Skeletal muscle tissue (tissue), 4 donors: ENCODE data around the gene PPP1R1C. TPM values are rescaled to one million over a fixed set of nuclear protein-coding genes. Genes with fewer than 3 reads are reported as not detected.
A peak's percentile ranks its signal among the peaks of the same experiment; 100 is the strongest.

Source experiments
- H3K27ac ChIP-seq: one replicate; pipeline ENCODE4 v1.7.0; 2013; ENCODE audit warnings: mild to moderate bottlenecking, low read depth, low read length, inconsistent platforms
- H3K27me3 ChIP-seq, 3 donors: one replicate each; pipeline ENCODE4 v1.7.0; 2013; ENCODE audit warnings: low read length in 3 of 3; ENCODE audit not compliant: control insufficient read depth in 3 of 3, insufficient read depth in 3 of 3
- H3K36me3 ChIP-seq, 3 donors: one replicate each; pipeline ENCODE4 v1.7.0; 2013; ENCODE audit warnings: low read length in 3 of 3; ENCODE audit not compliant: control insufficient read depth in 3 of 3, insufficient read depth in 3 of 3
- H3K4me1 ChIP-seq, 3 donors: one replicate each; pipeline ENCODE4 v1.7.0; 2013; ENCODE audit warnings: low read length in 3 of 3, mild to moderate bottlenecking in 3 of 3; ENCODE audit not compliant: control insufficient read depth in 3 of 3, insufficient read depth in 3 of 3
- H3K4me3 ChIP-seq, 3 donors: one replicate each; pipeline ENCODE4 v1.7.0; 2013; ENCODE audit warnings: low read length in 3 of 3
- H3K9ac ChIP-seq, 3 donors: one replicate each; pipeline ENCODE4 v1.7.0; 2013; ENCODE audit warnings: low read length in 3 of 3, mild to moderate bottlenecking in 3 of 3, moderate library complexity in 2 of 3, low read depth in 1 of 3
- H3K9me3 ChIP-seq, 3 donors: one replicate each; pipeline ENCODE4 v1.7.0; 2013; ENCODE audit warnings: low read length in 3 of 3; ENCODE audit not compliant: control insufficient read depth in 3 of 3
- total RNA-seq: library from RNA; depleted of rRNA; stranded (reverse); fragments of >200 nt; gene quantifications from one replicate; pipeline ENCODE4 v1.2.3, GENCODE V29; 2014
- donor health status: Osteomylitis.

PPP1R1C gene
- total RNA-seq, 1 donor from 2014 or later = 1.6 TPM

- no peaks in the 10 kb centered on the region for H3K36me3 ChIP-seq
- H3K9ac ChIP-seq = no peak overlapping the region
- H3K27ac ChIP-seq = no peak overlapping the region
- no peak overlapping the region for H3K4me3 ChIP-seq
- no peaks in the 10 kb centered on the region for H3K4me1 ChIP-seq
- H3K27me3 ChIP-seq = no peaks in the 10 kb centered on the region
- H3K9me3 ChIP-seq = no peaks in the 10 kb centered on the region
Observed at GRCh38 chr2:182070736-182071135, 85.1 kb downstream of the PPP1R1C start.

DNA sequence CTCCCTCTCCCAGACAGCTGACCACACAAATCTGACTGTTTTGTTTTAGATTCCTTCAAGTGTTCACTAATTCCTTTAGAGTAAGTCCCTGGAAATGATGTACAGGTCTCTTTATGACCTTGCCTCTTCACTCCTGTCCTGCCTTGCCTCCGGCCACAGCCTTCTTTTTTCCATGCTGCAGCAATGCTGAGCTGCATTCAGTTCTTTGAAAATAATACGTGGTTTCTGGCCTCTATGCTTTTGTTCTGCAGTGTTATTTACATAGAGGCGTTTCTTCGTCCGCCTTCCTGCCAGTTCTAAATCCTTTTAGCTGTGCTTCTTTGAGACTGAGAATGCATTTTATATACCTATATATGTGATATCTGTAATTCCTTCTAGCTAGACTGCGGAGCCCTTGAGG, 87.2 kb downstream of the PPP1R1C start:
- Histone ChIP-seq H3K9me3 (no peaks in the 10 kb centered on the region), H3K4me1 (peaks cover 0 to 3% (median 0%) of the 10 kb centered on the region in 3 donors), H3K9ac (no peak overlapping the region), H3K27me3 (no peaks in the 10 kb centered on the region), H3K4me3 (no peak overlapping the region), H3K27ac (no peak overlapping the region), H3K36me3 (no peaks in the 10 kb centered on the region)

- no peaks in the 10 kb centered on the region for H3K27me3 ChIP-seq
- no peak overlapping the region for H3K9ac ChIP-seq
- no peaks in the 10 kb centered on the region for H3K9me3 ChIP-seq
- peaks cover 0 to 3% (median 0%) of the 10 kb centered on the region in 3 donors for H3K4me1 ChIP-seq
- no peak overlapping the region for H3K4me3 ChIP-seq
- H3K27ac ChIP-seq = no peak overlapping the region
- no peaks in the 10 kb centered on the region for H3K36me3 ChIP-seq
Observed at GRCh38 chr2:182073613-182074012, 88.0 kb downstream of the PPP1R1C start.

DNA sequence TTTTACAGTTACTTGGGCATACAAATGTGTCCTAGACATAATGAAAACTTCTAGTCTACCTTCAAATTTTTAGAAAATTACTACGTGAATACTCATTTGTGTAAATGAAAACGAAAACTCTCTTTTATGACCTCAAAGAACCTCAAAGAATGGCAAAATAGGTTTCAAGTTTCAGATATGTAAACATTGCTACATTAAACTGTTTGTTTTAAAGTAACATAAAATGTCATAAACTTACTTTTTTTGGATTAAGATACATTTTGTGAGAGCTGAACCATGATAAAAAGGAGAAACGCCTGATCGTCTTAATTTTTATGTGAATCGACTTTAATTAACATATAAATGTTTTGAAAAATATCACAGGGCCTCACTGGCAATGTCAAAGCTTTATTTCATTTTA, 91.4 kb downstream of the PPP1R1C start:
- no peaks in the 10 kb centered on the region for H3K9me3 ChIP-seq
- H3K27ac ChIP-seq = no peak overlapping the region
- no peaks in the 10 kb centered on the region for H3K27me3 ChIP-seq
- no peak overlapping the region for H3K4me3 ChIP-seq
- no peak overlapping the region for H3K9ac ChIP-seq
- H3K36me3 ChIP-seq = no peaks in the 10 kb centered on the region
- H3K4me1 ChIP-seq = peaks cover 0 to 3% (median 0%) of the 10 kb centered on the region in 3 donors

DNA sequence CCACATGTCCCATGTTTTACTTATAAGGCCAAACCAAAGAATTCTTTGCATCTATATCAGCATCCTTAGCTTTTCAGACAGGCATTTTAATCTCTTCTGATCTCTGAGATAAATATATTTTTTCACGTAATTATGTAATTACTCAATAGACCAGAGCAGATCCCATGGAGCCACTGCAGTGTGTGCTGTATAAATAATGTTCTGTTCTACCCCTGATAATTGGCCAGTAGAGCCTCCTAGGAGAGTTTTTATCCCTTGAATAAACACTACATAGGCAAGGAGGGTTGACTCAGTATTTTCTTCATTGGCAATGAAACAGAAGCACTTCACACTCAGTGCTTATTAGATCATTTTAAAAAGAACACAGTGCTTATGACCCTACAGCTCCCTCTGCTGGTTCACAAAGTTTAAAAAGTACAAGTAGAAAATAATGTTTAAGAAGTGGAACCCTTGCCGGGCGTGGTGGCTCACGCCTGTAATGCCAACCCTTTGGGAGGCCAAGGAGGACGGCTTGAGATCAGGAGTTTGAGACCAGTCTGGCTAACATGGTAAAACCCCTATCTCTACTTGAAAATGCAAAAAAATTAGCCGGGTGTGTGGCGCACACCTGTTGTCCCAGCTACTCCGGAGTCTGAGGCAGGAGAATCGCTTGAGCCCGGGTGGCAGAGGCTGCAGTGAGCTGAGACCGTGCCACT, 91.9 kb downstream of the PPP1R1C start:
- Histone ChIP-seq H3K9me3 (no peaks in the 10 kb centered on the region), H3K36me3 (no peaks in the 10 kb centered on the region), H3K4me3 (no peak overlapping the region), H3K27ac (no peak overlapping the region), H3K4me1 (peaks cover 0 to 3% (median 0%) of the 10 kb centered on the region in 3 donors), H3K9ac (peak overlapping the region in 1 of 3 donors; percentile 19), H3K27me3 (no peaks in the 10 kb centered on the region)

GRCh38 chr2:182078988-182079602, 93.4 kb downstream of the PPP1R1C start:
- H3K27ac ChIP-seq = no peak overlapping the region
- H3K27me3 ChIP-seq = no peaks in the 10 kb centered on the region
- H3K9ac ChIP-seq = no peak overlapping the region
- H3K9me3 ChIP-seq = no peaks in the 10 kb centered on the region
- H3K36me3 ChIP-seq = no peaks in the 10 kb centered on the region
- H3K4me3 ChIP-seq = no peak overlapping the region
- H3K4me1 ChIP-seq = peaks cover 0 to 3% (median 0%) of the 10 kb centered on the region in 3 donors

DNA sequence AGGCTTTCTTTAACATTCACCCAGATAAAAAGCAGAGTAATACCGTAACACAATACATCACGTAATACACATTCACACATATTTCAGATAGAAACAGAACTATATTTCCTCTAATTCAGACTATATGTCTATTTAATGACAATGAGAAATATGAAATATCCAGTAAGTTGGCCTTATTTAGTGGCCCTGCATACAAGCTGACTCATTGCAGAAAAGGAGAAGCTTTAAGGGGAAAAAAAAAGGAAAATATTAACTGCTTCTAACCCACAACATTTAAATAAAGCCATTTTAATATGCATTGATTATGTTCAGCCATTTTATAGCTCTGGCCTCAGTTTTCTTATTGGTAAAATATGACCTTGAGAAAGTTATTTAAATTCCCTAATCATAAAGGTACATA, 94.8 kb downstream of the PPP1R1C start:
- H3K9me3 ChIP-seq = no peaks in the 10 kb centered on the region

GRCh38 chr2:182081602-182082260, 96.1 kb downstream of the PPP1R1C start:
- no peaks in the 10 kb centered on the region for H3K36me3 ChIP-seq
- H3K27me3 ChIP-seq = no peaks in the 10 kb centered on the region
- H3K27ac ChIP-seq = no peak overlapping the region
- H3K4me3 ChIP-seq = no peak overlapping the region
- H3K9ac ChIP-seq = no peak overlapping the region
- H3K9me3 ChIP-seq = no peaks in the 10 kb centered on the region
- H3K4me1 ChIP-seq = peaks cover 0 to 3% (median 0%) of the 10 kb centered on the region in 3 donors

More for the DNA sequence above, 94.8 kb downstream of the PPP1R1C start:
- Histone ChIP-seq H3K36me3 (no peaks in the 10 kb centered on the region), H3K27me3 (no peaks in the 10 kb centered on the region), H3K9ac (no peak overlapping the region), H3K4me3 (no peak overlapping the region), H3K4me1 (peaks cover 0 to 3% (median 0%) of the 10 kb centered on the region in 3 donors), H3K27ac (no peak overlapping the region)

DNA sequence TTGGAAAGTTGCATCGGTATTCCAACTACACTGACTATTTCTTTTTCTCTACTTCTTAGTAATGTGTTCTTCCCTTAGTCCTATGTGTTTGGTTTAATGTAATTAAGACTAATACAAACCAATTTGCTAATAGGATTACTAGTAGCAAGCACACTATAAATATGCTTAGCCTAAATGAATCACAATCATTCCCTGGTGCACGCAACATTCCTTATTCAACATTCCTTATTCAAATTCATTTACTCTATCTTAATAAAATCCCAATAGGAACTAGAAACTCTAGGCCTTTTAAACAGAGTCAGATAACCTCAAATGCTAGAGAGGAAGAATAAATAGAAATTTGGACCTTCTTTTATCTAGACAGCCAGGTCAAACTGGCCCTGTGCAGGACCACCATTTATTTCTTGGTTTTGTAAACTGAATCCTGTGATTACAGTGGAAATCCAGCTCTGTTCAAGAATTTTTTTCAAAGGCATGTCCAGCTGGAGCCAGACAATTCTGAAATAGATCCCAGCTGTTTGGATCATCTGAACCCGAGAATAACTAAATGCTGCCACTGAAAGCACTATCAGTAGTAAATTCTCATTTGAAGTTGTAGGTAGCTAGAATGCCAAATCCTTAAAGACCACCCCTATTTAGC, 103.1 kb downstream of the PPP1R1C start:
- H3K4me3 ChIP-seq = no peak overlapping the region
- no peak overlapping the region for H3K27ac ChIP-seq
- no peaks in the 10 kb centered on the region for H3K27me3 ChIP-seq

GRCh38 chr2:182090486-182090885, 104.8 kb downstream of the PPP1R1C start:
- no peak overlapping the region for H3K27ac ChIP-seq
- no peak overlapping the region for H3K9ac ChIP-seq
- no peaks in the 10 kb centered on the region for H3K9me3 ChIP-seq
- H3K36me3 ChIP-seq = no peaks in the 10 kb centered on the region
- no peaks in the 10 kb centered on the region for H3K4me1 ChIP-seq
- H3K4me3 ChIP-seq = no peak overlapping the region
- H3K27me3 ChIP-seq = no peaks in the 10 kb centered on the region

More for the DNA sequence above, 103.1 kb downstream of the PPP1R1C start:
- Histone ChIP-seq H3K9me3 (no peaks in the 10 kb centered on the region), H3K9ac (no peak overlapping the region), H3K4me1 (no peaks in the 10 kb centered on the region), H3K36me3 (no peaks in the 10 kb centered on the region)
